CD14-positive monocyte (primary cell): ENCODE results near the gene ARF6. TPM values are rescaled to one million over a fixed set of nuclear protein-coding genes. Genes with fewer than 3 reads are reported as not detected.
"Not testable (repeated sequence)": the region's sequence is repeated elsewhere in the genome, so short reads cannot be mapped to it uniquely, and the experiment has no call there.

Source experiments
- DNase-seq, 3 donors: peaks; one replicate each; pipeline ENCODE4 v3.0.0-alpha.2; 2011 to 2022
- H2AFZ ChIP-seq: 2 replicates; pipeline ENCODE4 v1.6.0; 2012; ENCODE audit warnings: mild to moderate bottlenecking, low read depth, low read length, inconsistent platforms; ENCODE audit not compliant: insufficient read depth, poor library complexity, severe bottlenecking
- H3K27ac ChIP-seq, 2 donors: 1 replicate in 1 of 2; 2 replicates in 1 of 2; pipeline ENCODE4 v1.5.1; 2012 to 2013; ENCODE audit warnings: low read length in 2 of 2, control low read depth in 1 of 2, inconsistent platforms in 1 of 2, low read depth in 1 of 2, mild to moderate bottlenecking in 1 of 2
- H3K27me3 ChIP-seq, 2 donors: one replicate each; pipeline versions ENCODE4 v1.6.0 to v1.6.1; 2011 to 2013; ENCODE audit warnings: low read length in 2 of 2; ENCODE audit not compliant: control insufficient read depth in 2 of 2, insufficient read depth in 2 of 2
- H3K36me3 ChIP-seq, 2 donors: replicated peaks in 1 of 2; 1 replicate in 1 of 2; 2 replicates in 1 of 2; pipeline versions ENCODE4 v1.5.1 to v1.6.1; 2012 to 2013; ENCODE audit warnings: low read length in 2 of 2, control low read depth in 1 of 2, inconsistent platforms in 1 of 2, mild to moderate bottlenecking in 1 of 2; ENCODE audit not compliant: insufficient read depth in 2 of 2, control insufficient read depth in 1 of 2
- H3K4me1 ChIP-seq, 2 donors: 1 replicate in 1 of 2; 2 replicates in 1 of 2; pipeline versions ENCODE4 v1.5.1 to v1.6.1; 2012 to 2013; ENCODE audit warnings: low read length in 2 of 2, control low read depth in 1 of 2, inconsistent platforms in 1 of 2, mild to moderate bottlenecking in 1 of 2, moderate library complexity in 1 of 2; ENCODE audit not compliant: insufficient read depth in 2 of 2, control insufficient read depth in 1 of 2
- H3K4me2 ChIP-seq: replicated peaks from 2 replicates; pipeline ENCODE3; 2012; ENCODE audit warnings: low read length, moderate library complexity, mild to moderate bottlenecking; ENCODE audit not compliant: poor library complexity, severe bottlenecking; ENCODE audit errors: extremely low read depth
- H3K4me3 ChIP-seq, 3 experiments: fragments of 200-600 bp in 1 of 3; sonication (generic) in 1 of 3; replicated peaks in 1 of 3; 1 replicate in 2 of 3; 2 replicates in 1 of 3; pipeline ENCODE4 v1.5.1; 2011 to 2013; ENCODE audit warnings: low read length in 3 of 3, mild to moderate bottlenecking in 3 of 3, control low read depth in 2 of 3, low read depth in 2 of 3, inconsistent platforms in 1 of 3, moderate library complexity in 1 of 3
- H3K79me2 ChIP-seq: 2 replicates; pipeline ENCODE4 v1.6.0; 2012; ENCODE audit warnings: mild to moderate bottlenecking, control low read depth, inconsistent platforms, low read length, moderate library complexity; ENCODE audit not compliant: insufficient read depth
- H3K9ac ChIP-seq: 2 replicates; pipeline ENCODE4 v1.6.0; 2017; ENCODE audit warnings: low read length, mild to moderate bottlenecking; ENCODE audit not compliant: insufficient read depth, poor library complexity, severe bottlenecking
- H3K9me3 ChIP-seq, 2 donors: replicated peaks in 1 of 2; 1 replicate in 1 of 2; 2 replicates in 1 of 2; pipeline versions ENCODE4 v1.5.1 to v1.6.1; 2012 to 2013; ENCODE audit warnings: low read length in 2 of 2, control low read depth in 1 of 2; ENCODE audit not compliant: control insufficient read depth in 1 of 2, insufficient read depth in 1 of 2
- H4K20me1 ChIP-seq: 2 replicates; pipeline ENCODE4 v1.6.0; 2012; ENCODE audit warnings: mild to moderate bottlenecking, low read length, control low read depth, moderate library complexity; ENCODE audit not compliant: insufficient read depth
- H3K27ac Mint-ChIP-seq, 7 donors: one replicate each; pipeline ENCODE4 v1.8.0; 2020; ENCODE audit warnings: mild to moderate bottlenecking in 7 of 7, mixed read lengths in 7 of 7, moderate library complexity in 6 of 7, inconsistent platforms in 2 of 7
- H3K27me3 Mint-ChIP-seq, 3 donors: one replicate each; pipeline ENCODE4 v1.8.0; 2021 to 2022; ENCODE audit warnings: low read depth in 3 of 3, mild to moderate bottlenecking in 3 of 3, mixed read lengths in 3 of 3, moderate library complexity in 3 of 3, inconsistent platforms in 1 of 3
- H3K36me3 Mint-ChIP-seq, 2 donors: one replicate each; pipeline ENCODE4 v1.8.0; 2020; ENCODE audit warnings: mixed read lengths in 2 of 2, inconsistent platforms in 1 of 2, mild to moderate bottlenecking in 1 of 2
- H3K4me1 Mint-ChIP-seq: one replicate; pipeline ENCODE4 v1.8.0; 2020; ENCODE audit warnings: mild to moderate bottlenecking, mixed read lengths
- H3K4me3 Mint-ChIP-seq, 2 donors: one replicate each; pipeline ENCODE4 v1.8.0; 2020; ENCODE audit warnings: mild to moderate bottlenecking in 2 of 2, mixed read lengths in 2 of 2, moderate library complexity in 1 of 2
- H3K9me3 Mint-ChIP-seq, 7 donors: one replicate each; pipeline ENCODE4 v1.8.0; 2020 to 2022; ENCODE audit warnings: mixed read lengths in 7 of 7, mild to moderate bottlenecking in 6 of 7, moderate library complexity in 6 of 7, inconsistent platforms in 2 of 7
- CTCF ChIP-seq: fragments of 200-600 bp; IDR thresholded peaks from one replicate; pipeline ENCODE4 v1.8.0; 2022; ENCODE audit warnings: antibody characterized with exemption, mild to moderate bottlenecking
- WGBS: methylation state at CpG from one replicate; pipeline ENCODE4 v1.1.5; 2013; ENCODE audit warnings: missing lambda C conversion rate; ENCODE audit not compliant: insufficient coverage; 5-methylcytosine and 5-hydroxymethylcytosine counted together
- intact Hi-C, 2 donors: fragments of 100-400 bp; cut with micrococcal nuclease; formaldehyde crosslinking; loops; one replicate each; pipeline versions ENCODE4 v1.15.0 to v1.15.1; 2023
- polyA plus RNA-seq, 3 donors: library from polyadenylated mRNA; depleted of rRNA in 1 of 3; unstranded in 2 of 3; stranded (reverse) in 1 of 3; fragments of 300-500 nt in 2 of 3; fragments of >200 nt in 1 of 3; fragmentation: Illumina TruSeq in 2 of 3; gene quantifications; 1 replicate in 2 of 3; 2 replicates in 1 of 3; pipeline ENCODE4 v1.2.3, GENCODE V29; 2012 to 2021

ARF6 gene
- polyA plus RNA-seq, 3 donors: 76.4 to 136 (median 120) TPM

GRCh38 chr14:49895480-49895879 lies 2.6 kb downstream of the ARF6 start:
- peak overlapping the region; percentile 76 for H3K4me2 ChIP-seq
- H3K27ac Mint-ChIP-seq: peak overlapping the region in 6 of 7 donors; percentile 35 to 100 (median 91)
- DNase-seq: peak in 2 of 3 donors; percentile 23 to 37
- H3K9me3 Mint-ChIP-seq: no peaks in the 10 kb centered on the region
- intact Hi-C loops: loop anchor here in 1 of 2 donors (5.0 to 10.0 kb wide), 2 partner anchors 33 to 209 kb away; no protein-coding TSS in a partner anchor
- H3K27me3 ChIP-seq: no peaks in the 10 kb centered on the region
- peaks cover 0 to 2% (median 0%) of the 10 kb centered on the region in 3 donors for H3K27me3 Mint-ChIP-seq
- H3K4me3 ChIP-seq: peak overlapping the region; percentile 93 to 100 (median 99)
- H4K20me1 ChIP-seq: peaks cover 59% of the 10 kb centered on the region
- H3K27ac ChIP-seq: peak overlapping the region in 1 of 2 donors; percentile 99
- H3K4me3 Mint-ChIP-seq: peak overlapping the region; percentile 93 to 97
- no peaks in the 10 kb centered on the region for H3K9me3 ChIP-seq
- H2AFZ ChIP-seq: no peak overlapping the region
- peaks cover 34% of the 10 kb centered on the region for H3K4me1 Mint-ChIP-seq
- H3K9ac ChIP-seq: peak overlapping the region; percentile 99
- peaks cover 26 to 62% of the 10 kb centered on the region in 2 donors for H3K4me1 ChIP-seq
- peaks cover 7 to 8% of the 10 kb centered on the region in 2 donors for H3K36me3 ChIP-seq
- peaks cover 85% of the 10 kb centered on the region for H3K79me2 ChIP-seq
- TF ChIP-seq CTCF: no peak
- 81% methylated on average over 2 of the region's 4 CpGs for WGBS
- H3K36me3 Mint-ChIP-seq: peaks cover 38 to 39% of the 10 kb centered on the region in 2 donors

GRCh38 chr14:49896272-49896671 lies 3.4 kb downstream of the ARF6 start:
- Mint-ChIP-seq H3K36me3 (peaks cover 38 to 39% of the 10 kb centered on the region in 2 donors), H3K4me1 (peaks cover 34% of the 10 kb centered on the region), H3K27ac (peak overlapping the region in 4 of 7 donors; percentile 50 to 99 (median 91)), H3K4me3 (peak overlapping the region; percentile 93 to 97)
- not testable (repeated sequence) for H3K9me3 Mint-ChIP-seq, H3K36me3 ChIP-seq, H3K27me3 Mint-ChIP-seq, H2AFZ ChIP-seq, H3K9me3 ChIP-seq, H3K27me3 ChIP-seq, DNase-seq
- Histone ChIP-seq H3K79me2 (peaks cover 88% of the 10 kb centered on the region), H3K4me3 (peak overlapping the region; percentile 93 to 100 (median 99)), H3K4me1 (peaks cover 26 to 62% of the 10 kb centered on the region in 2 donors), H3K9ac (peak overlapping the region; percentile 99), H3K4me2 (peak overlapping the region; percentile 76), H4K20me1 (peaks cover 59% of the 10 kb centered on the region), H3K27ac (peak overlapping the region in 1 of 2 donors; percentile 99)
- intact Hi-C loops: loop anchor here in 1 of 2 donors (5.0 to 10.0 kb wide), 2 partner anchors 34 to 209 kb away; no protein-coding TSS in a partner anchor
